Liver (tissue), 3 donors: ENCODE data around the gene CLIC5.

Source experiments
- GABPA ChIP-seq, 2 donors: IDR thresholded peaks in 1 of 2; conservative IDR thresholded peaks in 1 of 2; 2 replicates each; pipeline ENCODE4 v1.6.1; 2016; ENCODE audit warnings: antibody characterized with exemption in 2 of 2, mild to moderate bottlenecking in 1 of 2, moderate library complexity in 1 of 2
- HNF4A ChIP-seq, 2 donors: conservative IDR thresholded peaks; 2 replicates each; pipeline ENCODE4 v1.6.1; 2016; ENCODE audit warnings: antibody characterized with exemption in 2 of 2, mild to moderate bottlenecking in 2 of 2
- HNF4G ChIP-seq: IDR thresholded peaks from 2 replicates; pipeline ENCODE4 v1.6.1; 2016; ENCODE audit warnings: antibody characterized with exemption
- JUND ChIP-seq, 2 donors: IDR thresholded peaks; 2 replicates each; pipeline ENCODE4 v1.6.1; 2016; ENCODE audit warnings: antibody characterized with exemption in 2 of 2
- NR2F2 ChIP-seq: IDR thresholded peaks from 2 replicates; pipeline ENCODE4 v1.6.1; 2016; ENCODE audit warnings: antibody characterized with exemption
- SP1 ChIP-seq: IDR thresholded peaks from 2 replicates; pipeline ENCODE4 v1.6.1; 2018; ENCODE audit warnings: antibody characterized with exemption, mild to moderate bottlenecking
- TAF1 ChIP-seq: conservative IDR thresholded peaks from 2 replicates; pipeline ENCODE4 v1.6.1; 2016; ENCODE audit warnings: antibody characterized with exemption, mild to moderate bottlenecking
- YY1 ChIP-seq: IDR thresholded peaks from 2 replicates; pipeline ENCODE4 v1.6.1; 2016; ENCODE audit warnings: antibody characterized with exemption, mild to moderate bottlenecking
- TF ChIP-seq, protein P1 (sequence below): fragments of 150-350 bp; IDR thresholded peaks from 2 replicates; pipeline ENCODE4 v1.5.1; 2017; ENCODE audit warnings: improper control_type of control experiment, low read depth, low read length; ENCODE audit not compliant: missing input control
- TF ChIP-seq, protein P2 (sequence below): IDR thresholded peaks from 2 replicates; pipeline ENCODE4 v1.6.1; 2016; ENCODE audit warnings: antibody characterized with exemption, mild to moderate bottlenecking
- TF ChIP-seq, protein P3 (sequence below): IDR thresholded peaks from 2 replicates; pipeline ENCODE4 v1.6.1; 2016; ENCODE audit warnings: antibody characterized with exemption
- TF ChIP-seq, protein P4 (sequence below): IDR thresholded peaks from 2 replicates; pipeline ENCODE4 v1.6.1; 2016; ENCODE audit warnings: antibody characterized with exemption
- donor health status: healthy.
- donor health status: healthy.

DNA sequence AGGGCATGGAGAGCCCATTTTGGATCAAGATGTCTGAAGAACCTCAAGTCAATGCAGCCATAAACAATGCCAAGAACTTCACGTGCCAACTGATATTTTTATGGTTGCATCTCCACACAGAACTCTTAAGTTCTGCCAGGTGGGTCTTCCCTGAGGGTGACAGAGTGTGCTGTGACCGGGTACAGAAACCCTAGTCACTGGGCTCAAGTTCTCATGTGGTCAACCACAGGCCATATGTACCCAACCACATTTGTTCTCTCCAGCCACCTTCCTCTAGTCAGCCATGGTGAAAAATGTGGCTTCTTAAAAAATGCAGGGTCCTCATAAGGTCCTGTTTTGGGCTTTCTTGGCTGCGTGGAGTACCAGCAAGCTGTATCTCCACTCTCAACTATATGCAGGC, 48.9 kb downstream of the CLIC5 start:
- TF ChIP-seq HNF4G = no peak
- TF ChIP-seq, protein P1, sequence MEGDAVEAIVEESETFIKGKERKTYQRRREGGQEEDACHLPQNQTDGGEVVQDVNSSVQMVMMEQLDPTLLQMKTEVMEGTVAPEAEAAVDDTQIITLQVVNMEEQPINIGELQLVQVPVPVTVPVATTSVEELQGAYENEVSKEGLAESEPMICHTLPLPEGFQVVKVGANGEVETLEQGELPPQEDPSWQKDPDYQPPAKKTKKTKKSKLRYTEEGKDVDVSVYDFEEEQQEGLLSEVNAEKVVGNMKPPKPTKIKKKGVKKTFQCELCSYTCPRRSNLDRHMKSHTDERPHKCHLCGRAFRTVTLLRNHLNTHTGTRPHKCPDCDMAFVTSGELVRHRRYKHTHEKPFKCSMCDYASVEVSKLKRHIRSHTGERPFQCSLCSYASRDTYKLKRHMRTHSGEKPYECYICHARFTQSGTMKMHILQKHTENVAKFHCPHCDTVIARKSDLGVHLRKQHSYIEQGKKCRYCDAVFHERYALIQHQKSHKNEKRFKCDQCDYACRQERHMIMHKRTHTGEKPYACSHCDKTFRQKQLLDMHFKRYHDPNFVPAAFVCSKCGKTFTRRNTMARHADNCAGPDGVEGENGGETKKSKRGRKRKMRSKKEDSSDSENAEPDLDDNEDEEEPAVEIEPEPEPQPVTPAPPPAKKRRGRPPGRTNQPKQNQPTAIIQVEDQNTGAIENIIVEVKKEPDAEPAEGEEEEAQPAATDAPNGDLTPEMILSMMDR = no peak
- TF ChIP-seq, protein P2, sequence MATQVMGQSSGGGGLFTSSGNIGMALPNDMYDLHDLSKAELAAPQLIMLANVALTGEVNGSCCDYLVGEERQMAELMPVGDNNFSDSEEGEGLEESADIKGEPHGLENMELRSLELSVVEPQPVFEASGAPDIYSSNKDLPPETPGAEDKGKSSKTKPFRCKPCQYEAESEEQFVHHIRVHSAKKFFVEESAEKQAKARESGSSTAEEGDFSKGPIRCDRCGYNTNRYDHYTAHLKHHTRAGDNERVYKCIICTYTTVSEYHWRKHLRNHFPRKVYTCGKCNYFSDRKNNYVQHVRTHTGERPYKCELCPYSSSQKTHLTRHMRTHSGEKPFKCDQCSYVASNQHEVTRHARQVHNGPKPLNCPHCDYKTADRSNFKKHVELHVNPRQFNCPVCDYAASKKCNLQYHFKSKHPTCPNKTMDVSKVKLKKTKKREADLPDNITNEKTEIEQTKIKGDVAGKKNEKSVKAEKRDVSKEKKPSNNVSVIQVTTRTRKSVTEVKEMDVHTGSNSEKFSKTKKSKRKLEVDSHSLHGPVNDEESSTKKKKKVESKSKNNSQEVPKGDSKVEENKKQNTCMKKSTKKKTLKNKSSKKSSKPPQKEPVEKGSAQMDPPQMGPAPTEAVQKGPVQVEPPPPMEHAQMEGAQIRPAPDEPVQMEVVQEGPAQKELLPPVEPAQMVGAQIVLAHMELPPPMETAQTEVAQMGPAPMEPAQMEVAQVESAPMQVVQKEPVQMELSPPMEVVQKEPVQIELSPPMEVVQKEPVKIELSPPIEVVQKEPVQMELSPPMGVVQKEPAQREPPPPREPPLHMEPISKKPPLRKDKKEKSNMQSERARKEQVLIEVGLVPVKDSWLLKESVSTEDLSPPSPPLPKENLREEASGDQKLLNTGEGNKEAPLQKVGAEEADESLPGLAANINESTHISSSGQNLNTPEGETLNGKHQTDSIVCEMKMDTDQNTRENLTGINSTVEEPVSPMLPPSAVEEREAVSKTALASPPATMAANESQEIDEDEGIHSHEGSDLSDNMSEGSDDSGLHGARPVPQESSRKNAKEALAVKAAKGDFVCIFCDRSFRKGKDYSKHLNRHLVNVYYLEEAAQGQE = no peak
- TF ChIP-seq NR2F2 = no peak
- TF ChIP-seq JUND (IDR thresholded peaks at IDR 0.05) = no peak
- TF ChIP-seq SP1 = no peak
- TF ChIP-seq, protein P3, sequence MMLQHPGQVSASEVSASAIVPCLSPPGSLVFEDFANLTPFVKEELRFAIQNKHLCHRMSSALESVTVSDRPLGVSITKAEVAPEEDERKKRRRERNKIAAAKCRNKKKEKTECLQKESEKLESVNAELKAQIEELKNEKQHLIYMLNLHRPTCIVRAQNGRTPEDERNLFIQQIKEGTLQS = no peak
- TF ChIP-seq GABPA (IDR thresholded peaks at IDR 0.05 in 1 of 2, conservative IDR thresholded peaks at IDR 0.05 in 1 of 2) = no peak
- TF ChIP-seq YY1 = no peak
- TF ChIP-seq, protein P4, sequence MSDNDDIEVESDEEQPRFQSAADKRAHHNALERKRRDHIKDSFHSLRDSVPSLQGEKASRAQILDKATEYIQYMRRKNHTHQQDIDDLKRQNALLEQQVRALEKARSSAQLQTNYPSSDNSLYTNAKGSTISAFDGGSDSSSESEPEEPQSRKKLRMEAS = no peak
- no peak for TF ChIP-seq TAF1
- TF ChIP-seq HNF4A (conservative IDR thresholded peaks at IDR 0.05) = no peak
